Measurements from ENCODE around the gene RAB36. TPM values are rescaled to one million over a fixed set of nuclear protein-coding genes. Genes with fewer than 3 reads are reported as not detected.

Gene RAB36
- total and polyA plus RNA-seq, 4 donors = 4.4 to 27.5 (median 9.6) TPM

DNA sequence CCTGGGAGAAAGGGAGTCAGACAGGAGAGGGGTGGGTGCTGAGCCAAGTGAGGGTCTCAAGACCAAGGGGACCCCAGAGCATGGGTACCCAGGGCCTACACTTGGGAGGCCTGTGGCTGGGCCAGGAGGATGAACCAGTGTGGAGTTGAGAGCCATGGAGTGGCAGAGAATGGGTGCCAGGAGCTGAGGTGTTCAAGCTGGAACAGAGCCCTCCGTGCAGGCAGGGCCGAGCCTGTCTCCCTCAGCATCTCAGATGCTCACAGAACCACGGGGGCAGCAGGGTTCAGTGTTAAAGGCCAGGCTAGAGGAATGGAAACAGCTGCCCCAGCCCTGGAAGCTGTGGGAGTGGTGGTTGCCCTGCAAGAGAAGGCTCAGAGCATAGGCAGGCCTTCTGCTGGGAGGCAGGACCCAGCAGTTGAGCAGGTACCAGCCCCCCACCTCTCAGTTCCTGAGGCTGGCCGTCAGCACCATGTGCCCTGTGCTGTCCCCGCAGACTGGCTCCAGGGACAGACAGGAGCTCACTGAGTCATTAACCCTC lies 35.8 kb upstream of the RAB36 start:
- WGBS, 2 donors = 81 to 96% methylated on average over 5 of the region's 5 CpGs
- Histone ChIP-seq H3K9me3 (ENCODE audit: control insufficient read depth in 4 of 4, insufficient read depth in 3 of 4, low read length in 3 of 4) (no peaks in the 10 kb centered on the region), H3K27ac (ENCODE audit: low read depth in 1 of 2, low read length in 1 of 2) (no peak overlapping the region), H3K9ac (ENCODE audit: insufficient read depth in 1 of 2, low read length in 2 of 2) (no peak overlapping the region), H3K4me3 (no peak overlapping the region), H3K27me3 (ENCODE audit: control insufficient read depth in 3 of 3, insufficient read depth in 3 of 3, low read length in 2 of 3) (no peaks in the 10 kb centered on the region), H3K4me1 (ENCODE audit: control insufficient read depth in 5 of 5, insufficient read depth in 5 of 5, low read length in 5 of 5) (peaks cover 0 to 14% (median 0%) of the 10 kb centered on the region in 5 donors), H3K36me3 (ENCODE audit: control insufficient read depth in 4 of 4, insufficient read depth in 4 of 4, low read length in 4 of 4) (no peaks in the 10 kb centered on the region)
- TF ChIP-seq, protein P1, sequence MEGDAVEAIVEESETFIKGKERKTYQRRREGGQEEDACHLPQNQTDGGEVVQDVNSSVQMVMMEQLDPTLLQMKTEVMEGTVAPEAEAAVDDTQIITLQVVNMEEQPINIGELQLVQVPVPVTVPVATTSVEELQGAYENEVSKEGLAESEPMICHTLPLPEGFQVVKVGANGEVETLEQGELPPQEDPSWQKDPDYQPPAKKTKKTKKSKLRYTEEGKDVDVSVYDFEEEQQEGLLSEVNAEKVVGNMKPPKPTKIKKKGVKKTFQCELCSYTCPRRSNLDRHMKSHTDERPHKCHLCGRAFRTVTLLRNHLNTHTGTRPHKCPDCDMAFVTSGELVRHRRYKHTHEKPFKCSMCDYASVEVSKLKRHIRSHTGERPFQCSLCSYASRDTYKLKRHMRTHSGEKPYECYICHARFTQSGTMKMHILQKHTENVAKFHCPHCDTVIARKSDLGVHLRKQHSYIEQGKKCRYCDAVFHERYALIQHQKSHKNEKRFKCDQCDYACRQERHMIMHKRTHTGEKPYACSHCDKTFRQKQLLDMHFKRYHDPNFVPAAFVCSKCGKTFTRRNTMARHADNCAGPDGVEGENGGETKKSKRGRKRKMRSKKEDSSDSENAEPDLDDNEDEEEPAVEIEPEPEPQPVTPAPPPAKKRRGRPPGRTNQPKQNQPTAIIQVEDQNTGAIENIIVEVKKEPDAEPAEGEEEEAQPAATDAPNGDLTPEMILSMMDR (IDR thresholded peaks at IDR 0.05; ENCODE audit: control extremely low read depth, extremely low read depth) = no peak
- ATAC-seq (ENCODE audit: insufficient read depth, low FRiP score) = no peak
- no peak for DNase-seq

DNA sequence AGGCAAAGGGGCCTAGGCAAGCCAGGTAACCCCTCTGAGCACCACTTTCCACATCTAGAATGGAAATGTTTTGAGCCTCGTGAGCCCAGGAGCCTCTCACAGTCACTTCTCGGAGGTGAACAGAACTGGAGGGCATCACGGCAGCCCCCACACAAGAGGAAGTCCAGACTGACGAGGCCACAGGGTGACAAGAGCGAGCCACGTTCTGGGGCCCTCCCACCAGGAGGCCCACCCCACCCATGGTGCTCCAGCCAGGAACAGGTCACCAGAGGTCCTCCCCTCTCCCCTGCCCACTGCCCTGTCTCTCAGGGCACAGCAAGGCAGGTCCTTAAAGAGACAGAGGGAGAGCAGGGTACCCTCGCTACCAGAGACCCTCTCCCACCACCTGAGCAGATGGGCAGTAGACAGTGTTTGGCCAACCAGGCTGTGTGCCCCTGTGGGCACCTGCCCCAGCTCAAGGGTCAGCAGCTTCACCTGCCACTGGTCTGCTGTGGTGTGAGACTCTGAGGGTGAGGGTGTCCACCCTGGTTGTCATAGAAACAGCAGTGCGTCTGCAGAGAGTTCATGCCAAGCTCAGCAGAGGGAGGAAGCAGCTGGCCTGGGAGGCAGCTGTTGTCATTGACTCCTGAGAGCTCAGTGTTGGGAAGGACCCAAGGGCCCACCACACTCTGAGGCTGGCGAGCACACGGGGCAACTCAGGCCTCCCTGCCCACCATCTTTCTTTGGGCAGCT lies 34.9 kb upstream of the RAB36 start:
- H3K27ac ChIP-seq (ENCODE audit: low read depth in 1 of 2, low read length in 1 of 2) = no peak overlapping the region
- peaks cover 0 to 14% (median 0%) of the 10 kb centered on the region in 5 donors for H3K4me1 ChIP-seq (ENCODE audit: control insufficient read depth in 5 of 5, insufficient read depth in 5 of 5, low read length in 5 of 5)
- no peaks in the 10 kb centered on the region for H3K36me3 ChIP-seq (ENCODE audit: control insufficient read depth in 4 of 4, insufficient read depth in 4 of 4, low read length in 4 of 4)
- no peak for DNase-seq
- no peak overlapping the region for H3K9ac ChIP-seq (ENCODE audit: insufficient read depth in 1 of 2, low read length in 2 of 2)
- WGBS, 2 donors = 67 to 74% methylated on average over 10 of the region's 10 CpGs
- no peak for ATAC-seq (ENCODE audit: insufficient read depth, low FRiP score)
- TF ChIP-seq, protein P1 (IDR thresholded peaks at IDR 0.05; ENCODE audit: control extremely low read depth, extremely low read depth) = no peak
- no peak overlapping the region for H3K4me3 ChIP-seq
- no peaks in the 10 kb centered on the region for H3K9me3 ChIP-seq (ENCODE audit: control insufficient read depth in 4 of 4, insufficient read depth in 3 of 4, low read length in 3 of 4)
- H3K27me3 ChIP-seq (ENCODE audit: control insufficient read depth in 3 of 3, insufficient read depth in 3 of 3, low read length in 2 of 3) = no peaks in the 10 kb centered on the region

DNA sequence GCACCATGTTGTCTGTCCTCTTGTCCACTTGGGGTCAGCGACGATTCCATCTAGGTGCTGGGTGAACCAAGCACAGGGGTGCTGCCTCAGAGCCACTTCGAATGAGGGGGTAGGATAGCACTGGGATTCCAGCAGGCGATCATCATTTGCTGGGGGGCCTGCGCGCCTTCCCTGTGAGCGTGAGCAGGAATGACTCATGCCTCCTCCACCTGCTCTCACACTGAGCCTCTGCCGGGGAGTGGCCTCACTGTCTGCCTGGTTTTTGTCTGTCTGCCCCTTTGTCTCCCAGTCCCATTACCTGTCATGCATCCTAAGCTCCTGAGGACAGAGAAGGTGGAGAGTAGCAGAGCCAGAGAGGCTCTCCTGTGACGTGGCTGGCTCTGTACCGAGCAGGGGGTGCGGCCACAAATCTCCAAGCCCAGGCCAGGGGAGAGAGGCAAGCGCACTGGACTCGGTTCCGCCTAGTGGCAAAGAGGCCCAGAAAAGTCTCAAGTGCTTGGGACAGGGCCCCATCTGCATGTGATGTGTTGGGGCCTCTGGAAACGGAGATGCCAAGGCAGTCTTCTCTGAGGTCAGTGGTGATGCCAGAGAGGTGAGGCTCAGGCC lies 34.3 kb upstream of the RAB36 start:
- H3K9me3 ChIP-seq (ENCODE audit: control insufficient read depth in 4 of 4, insufficient read depth in 3 of 4, low read length in 3 of 4) = no peaks in the 10 kb centered on the region
- no peak overlapping the region for H3K27ac ChIP-seq (ENCODE audit: low read depth in 1 of 2, low read length in 1 of 2)
- DNase-seq = no peak
- no peak for ATAC-seq (ENCODE audit: insufficient read depth, low FRiP score)
- TF ChIP-seq, protein P1 (IDR thresholded peaks at IDR 0.05; ENCODE audit: control extremely low read depth, extremely low read depth) = no peak
- WGBS, 2 donors = 90 to 91% methylated on average over 15 of the region's 15 CpGs
- no peak overlapping the region for H3K9ac ChIP-seq (ENCODE audit: insufficient read depth in 1 of 2, low read length in 2 of 2)
- peaks cover 0 to 14% (median 0%) of the 10 kb centered on the region in 5 donors for H3K4me1 ChIP-seq (ENCODE audit: control insufficient read depth in 5 of 5, insufficient read depth in 5 of 5, low read length in 5 of 5)
- no peaks in the 10 kb centered on the region for H3K36me3 ChIP-seq (ENCODE audit: control insufficient read depth in 4 of 4, insufficient read depth in 4 of 4, low read length in 4 of 4)
- H3K27me3 ChIP-seq (ENCODE audit: control insufficient read depth in 3 of 3, insufficient read depth in 3 of 3, low read length in 2 of 3) = no peaks in the 10 kb centered on the region
- H3K4me3 ChIP-seq = no peak overlapping the region

Measured in lung (tissue), 12 donors.